Measurements from ENCODE around the gene NETO1.

Gene NETO1

DNA sequence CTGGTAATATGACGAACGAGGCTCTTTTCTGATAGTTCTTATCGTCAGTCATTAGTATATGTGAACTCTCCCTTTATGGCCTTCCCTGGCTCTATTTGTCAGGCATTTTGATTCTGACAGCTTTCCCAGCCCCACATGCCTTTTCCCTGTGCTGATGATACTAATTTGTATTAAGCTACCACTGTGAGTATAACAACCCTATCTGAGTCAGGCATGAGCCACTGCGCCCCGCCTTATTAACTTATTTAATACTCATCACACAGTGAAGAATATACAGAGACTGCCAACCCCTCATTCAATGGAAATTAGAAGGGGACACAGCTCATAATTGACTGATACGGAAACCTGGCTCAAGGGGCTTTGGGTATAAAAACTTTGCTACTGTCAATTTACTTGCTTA, 140.0 kb downstream of the NETO1 start:
- no peak for DNase-seq (ENCODE audit: low read depth, low spot score)

GRCh38 chr18:72727038-72727655, 140.6 kb downstream of the NETO1 start:
- no peak for DNase-seq (ENCODE audit: low read depth, low spot score)

DNA sequence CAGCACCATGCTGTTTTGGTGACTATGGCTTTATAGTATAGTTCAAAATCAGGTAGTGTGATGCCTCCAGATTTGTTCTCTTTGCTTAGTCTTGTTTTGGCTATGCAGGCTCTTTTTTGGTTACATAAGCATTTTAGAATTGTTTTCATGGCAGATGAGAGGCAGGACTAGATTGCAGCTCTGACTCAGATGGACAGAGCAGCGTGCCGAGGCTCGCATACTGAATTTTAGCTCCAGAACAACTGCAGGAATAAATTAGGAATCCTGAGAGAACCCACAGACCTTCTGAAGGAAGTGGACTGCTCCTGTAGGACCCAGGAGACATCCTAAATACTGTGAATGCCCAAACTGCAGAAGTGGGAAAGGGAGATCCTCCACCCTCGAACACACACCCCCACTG, 141.6 kb downstream of the NETO1 start:
- DNase-seq (ENCODE audit: low read depth, low spot score), result no peak

GRCh38 chr18:72721330-72721729, 146.5 kb downstream of the NETO1 start:
- no peak for DNase-seq (ENCODE audit: low read depth, low spot score)

DNA sequence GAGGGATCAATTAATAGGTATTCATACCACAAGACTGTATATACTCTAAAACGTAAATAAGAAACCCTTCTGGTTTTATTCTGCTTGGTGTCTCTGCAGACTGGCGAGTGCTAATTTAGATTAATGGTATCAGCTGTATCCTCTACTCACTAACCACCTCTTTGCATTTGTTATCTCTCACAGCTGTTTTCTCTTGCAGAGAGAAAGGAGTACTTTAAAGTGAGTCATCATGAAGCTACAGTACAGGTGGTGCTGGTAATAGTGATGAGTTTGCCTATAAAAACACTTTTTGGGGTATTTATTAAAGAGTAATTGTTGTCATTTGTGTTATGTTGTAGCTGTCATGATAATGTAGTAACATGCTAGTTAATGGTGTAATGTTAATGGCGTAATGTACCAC, 147.7 kb downstream of the NETO1 start:
- no peak for DNase-seq (ENCODE audit: low read depth, low spot score)

DNA sequence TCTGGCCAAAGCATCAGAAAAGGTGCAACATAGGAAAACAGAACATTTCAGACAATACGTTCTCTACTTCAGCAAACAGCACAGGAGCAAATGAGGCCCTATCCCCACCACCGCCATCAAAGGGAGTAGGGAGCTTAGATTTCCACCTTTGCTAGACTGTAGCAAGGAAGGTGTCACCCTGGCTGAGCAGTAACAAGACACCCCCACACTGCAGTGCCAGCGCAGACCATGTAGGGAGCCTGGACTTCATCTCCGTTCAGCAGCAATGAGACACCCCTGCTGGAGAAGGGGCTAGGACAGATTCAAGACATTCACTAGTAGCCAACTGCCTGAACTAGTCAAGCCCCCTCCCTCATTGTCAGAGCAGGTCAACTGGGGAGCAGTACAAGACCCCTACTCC, 163.6 kb downstream of the NETO1 start:
- no peak for DNase-seq (ENCODE audit: low read depth, low spot score)

DNA sequence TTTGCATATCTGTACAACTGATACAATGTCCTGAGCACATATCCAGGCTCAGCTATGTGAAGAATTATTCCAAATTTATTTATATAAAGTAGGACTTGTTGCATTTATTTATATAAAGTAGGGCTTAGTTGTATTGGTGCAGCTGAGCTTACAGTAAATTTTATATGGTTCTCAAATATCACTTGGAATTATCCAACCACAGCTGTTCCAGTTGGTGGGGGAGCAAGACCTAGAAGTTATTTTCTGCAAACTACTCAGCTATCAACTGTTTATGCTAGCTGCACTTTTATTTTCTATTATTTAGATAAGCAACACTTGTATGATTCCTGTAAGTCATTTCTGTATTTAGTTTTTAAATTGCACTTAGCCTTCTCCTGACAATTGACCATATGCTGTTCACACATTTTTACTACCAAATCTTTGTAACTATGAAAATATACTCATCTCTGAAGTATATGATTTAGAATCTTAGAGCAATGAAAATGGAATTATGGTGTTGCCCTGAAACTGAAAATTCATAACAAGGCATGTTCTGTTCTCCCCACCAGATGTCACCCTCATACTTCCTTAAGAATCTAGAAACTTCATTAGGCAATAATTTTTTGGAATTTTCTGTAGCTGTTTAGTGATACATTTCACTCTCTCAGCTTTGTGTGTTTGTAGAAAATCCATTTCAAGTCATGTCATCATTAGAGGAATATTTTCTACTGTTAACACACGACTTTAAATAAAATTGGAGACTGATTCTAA, 166.7 kb downstream of the NETO1 start:
- no peak for DNase-seq (ENCODE audit: low read depth, low spot score)

GRCh38 chr18:72697706-72698105, 170.1 kb downstream of the NETO1 start:
- DNase-seq (ENCODE audit: low read depth, low spot score), result no peak

DNA sequence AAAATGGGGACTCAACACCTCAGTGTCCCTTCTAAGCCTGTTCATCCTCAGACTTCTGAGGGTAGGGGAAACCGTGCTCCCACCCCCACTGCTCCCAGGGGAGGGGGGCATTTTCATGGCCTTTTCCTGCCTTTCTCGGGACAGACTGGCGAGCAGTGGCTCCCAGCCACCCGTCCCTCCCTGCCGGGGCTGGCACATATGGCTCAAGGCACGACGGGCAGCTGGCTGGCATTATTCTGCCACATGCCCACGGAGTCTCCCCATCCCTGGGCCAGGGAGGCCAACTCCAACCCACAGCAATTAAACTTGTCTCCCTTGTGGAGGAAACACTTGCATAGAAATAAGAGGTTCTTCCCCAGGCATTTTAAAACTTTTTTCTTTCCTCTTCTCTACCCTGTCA, 175.2 kb downstream of the NETO1 start:
- DNase-seq (ENCODE audit: low read depth, low spot score), result no peak

Data from activated CD4-positive, CD25-positive, alpha-beta regulatory T cell treated with anti-CD3 and anti-CD28 coated beads, Interleukin-2, amount 50 U/mL, for 16 hours (primary cell).